GM11168 (cell line): ENCODE results near the gene TRIP6.
"Not testable (repeated sequence)": the region's sequence is repeated elsewhere in the genome, so short reads cannot be mapped to it uniquely, and the experiment has no call there.

Experiments used
- in situ Hi-C: fragments of 300-500 bp; cut with MboI; formaldehyde crosslinking; loops from one replicate; pipeline ENCODE4 v1.12.0; 2022; ENCODE audit warnings: low sequenced_read_pairs; ENCODE audit not compliant: unreplicated experiment

Gene TRIP6

GRCh38 chr7:100836812-100837098 lies 30.4 kb upstream of the TRIP6 start:
- in situ Hi-C loops: no loop called here

- in situ Hi-C loops: no loop called here
These were observed 29.9 kb upstream of the TRIP6 start for GRCh38 chr7:100837099-100837836.

DNA sequence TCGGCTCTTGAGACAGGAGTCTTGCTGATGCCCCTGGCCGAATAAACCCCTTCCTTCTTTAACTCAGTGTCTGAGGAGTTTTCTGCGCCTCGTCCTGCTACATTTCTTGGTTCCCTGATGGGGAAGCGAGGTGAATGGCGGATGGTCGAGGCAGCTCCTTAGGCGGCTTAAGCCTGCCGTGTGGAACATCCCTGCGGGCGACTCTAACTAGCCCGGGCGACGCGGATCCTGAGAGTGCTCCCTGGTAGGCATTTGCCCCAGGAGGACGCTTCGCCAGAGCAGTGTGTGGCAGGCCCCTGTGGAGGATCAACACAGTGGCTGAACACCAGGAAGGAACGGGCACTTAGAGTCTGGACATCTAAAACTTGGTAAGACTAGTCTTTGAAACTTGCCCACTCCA lies 27.8 kb upstream of the TRIP6 start:
- in situ Hi-C loops: no loop called here

DNA sequence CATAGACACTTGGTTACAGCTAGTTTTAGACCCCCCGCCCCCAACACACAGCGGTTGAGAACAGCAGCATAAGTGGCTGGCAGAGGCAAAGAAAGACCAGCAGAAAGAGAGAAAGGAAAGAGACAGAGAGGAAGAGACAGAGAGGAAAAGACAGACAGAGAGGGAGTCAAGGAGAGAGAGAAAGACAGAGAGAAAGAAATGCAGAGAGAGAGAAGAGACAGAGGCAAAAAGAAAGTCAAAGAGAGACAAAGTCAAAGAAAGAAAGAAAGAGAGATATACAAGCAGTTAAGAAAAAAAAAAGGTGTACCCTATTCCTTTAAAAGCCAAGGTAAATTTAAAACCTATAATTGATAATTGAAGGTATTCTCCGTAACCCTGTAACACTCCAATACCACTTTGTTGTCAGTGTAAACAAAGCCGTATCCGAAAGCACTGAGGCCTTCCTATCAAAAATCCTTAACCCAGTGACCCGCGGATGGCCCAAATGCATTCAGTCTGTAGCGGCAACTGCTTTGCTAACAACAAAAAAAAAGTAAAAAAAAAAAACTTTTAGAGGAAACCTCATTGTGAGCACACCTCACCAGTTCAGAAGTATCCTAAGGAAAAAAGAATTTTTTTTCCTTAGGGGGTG lies 26.6 kb upstream of the TRIP6 start:
- in situ Hi-C loops: no loop called here

GRCh38 chr7:100847360-100847759 lies 19.8 kb upstream of the TRIP6 start:
- in situ Hi-C loops: no loop called here

- in situ Hi-C loops: no loop called here
These were observed 14.9 kb upstream of the TRIP6 start, which contains the start of gene SLC12A9 for GRCh38 chr7:100852048-100852872. SLC12A9 (plus strand) TSS chr7:100852713; CDS start chr7:100854198, 1,485 bp downstream.

DNA sequence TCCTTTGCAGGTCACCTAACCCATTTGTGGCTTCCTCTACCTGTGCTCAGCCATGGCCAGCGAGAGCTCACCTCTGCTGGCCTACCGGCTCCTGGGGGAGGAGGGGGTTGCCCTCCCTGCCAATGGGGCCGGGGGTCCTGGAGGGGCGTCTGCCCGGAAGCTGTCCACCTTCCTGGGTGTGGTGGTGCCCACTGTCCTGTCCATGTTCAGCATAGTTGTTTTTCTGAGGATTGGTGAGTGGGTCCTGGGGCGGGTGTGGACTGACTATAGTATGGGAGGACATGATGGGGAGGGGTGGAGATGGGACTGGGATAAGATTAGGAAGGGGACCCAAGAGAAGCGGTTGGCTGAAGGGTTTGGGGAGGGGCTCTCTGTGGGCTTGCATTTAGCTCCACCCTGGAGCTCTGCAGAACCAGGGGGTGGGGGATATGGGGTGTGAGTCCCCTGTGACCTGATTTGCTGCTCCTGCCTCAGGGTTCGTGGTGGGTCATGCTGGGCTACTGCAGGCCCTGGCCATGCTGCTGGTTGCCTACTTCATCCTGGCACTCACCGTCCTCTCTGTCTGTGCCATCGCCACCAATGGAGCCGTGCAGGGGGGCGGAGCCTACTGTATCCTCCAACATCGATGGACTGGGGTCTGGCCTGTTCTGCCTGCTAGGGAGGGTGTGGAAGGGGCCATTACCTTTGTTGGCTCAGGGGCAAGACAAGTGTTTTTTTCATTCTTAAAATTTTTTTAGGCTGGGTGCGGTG lies 12.9 kb upstream of the TRIP6 start:
- in situ Hi-C loops: no loop called here

DNA sequence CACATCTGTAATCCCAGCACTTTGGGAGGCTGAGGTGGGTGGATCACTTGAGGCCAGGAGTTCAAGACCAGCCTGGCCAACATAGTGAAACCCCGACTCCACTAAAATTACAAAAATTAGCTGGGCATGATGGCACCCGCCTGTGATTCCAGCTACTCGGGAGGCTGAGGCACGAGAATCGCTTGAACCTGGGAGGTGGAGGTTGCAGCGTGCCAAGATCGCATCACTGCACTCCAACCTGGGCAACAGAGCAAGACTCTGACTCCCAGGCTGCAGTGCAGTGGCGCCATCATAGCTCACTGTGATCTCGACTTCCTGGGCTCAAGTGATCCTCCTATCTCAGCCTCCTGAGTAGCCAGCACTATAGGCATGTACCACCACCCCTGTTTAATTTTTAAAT lies 12.3 kb upstream of the TRIP6 start:
- in situ Hi-C loops: not testable (repeated sequence)

DNA sequence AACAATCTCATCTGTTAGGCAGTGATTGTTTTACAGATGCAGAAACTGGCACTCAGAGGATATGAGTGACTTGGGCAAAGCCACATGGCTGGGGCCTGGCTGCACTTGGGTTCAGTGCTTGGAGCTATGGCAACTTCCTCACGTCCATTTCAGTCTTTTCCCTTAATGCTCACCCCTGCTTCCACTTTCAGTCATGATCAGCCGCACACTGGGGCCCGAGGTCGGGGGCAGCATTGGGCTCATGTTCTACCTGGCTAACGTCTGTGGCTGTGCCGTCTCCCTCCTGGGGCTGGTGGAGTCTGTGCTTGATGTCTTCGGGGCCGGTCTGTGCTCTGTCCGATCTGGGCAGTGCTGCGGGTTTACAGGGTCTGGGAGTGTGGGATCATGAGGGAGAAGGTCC lies 11.7 kb upstream of the TRIP6 start:
- in situ Hi-C loops: no loop called here

DNA sequence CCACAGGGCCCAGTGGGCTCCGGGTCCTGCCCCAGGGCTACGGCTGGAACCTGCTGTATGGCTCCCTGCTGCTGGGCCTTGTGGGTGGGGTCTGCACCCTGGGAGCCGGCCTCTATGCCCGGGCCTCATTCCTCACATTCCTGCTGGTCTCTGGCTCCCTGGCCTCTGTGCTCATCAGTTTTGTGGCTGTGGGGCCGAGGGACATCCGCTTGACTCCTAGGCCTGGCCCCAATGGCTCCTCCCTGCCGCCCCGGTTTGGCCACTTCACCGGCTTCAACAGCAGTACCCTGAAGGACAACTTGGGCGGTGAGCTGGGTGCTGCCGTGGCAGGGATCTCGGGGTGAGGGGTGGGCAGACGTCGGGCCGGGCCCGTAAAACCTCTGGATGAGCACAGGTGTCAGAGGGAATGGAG lies 10.3 kb upstream of the TRIP6 start:
- in situ Hi-C loops: no loop called here

- in situ Hi-C loops: no loop called here
These were observed 7.3 kb upstream of the TRIP6 start for GRCh38 chr7:100859856-100860255.

DNA sequence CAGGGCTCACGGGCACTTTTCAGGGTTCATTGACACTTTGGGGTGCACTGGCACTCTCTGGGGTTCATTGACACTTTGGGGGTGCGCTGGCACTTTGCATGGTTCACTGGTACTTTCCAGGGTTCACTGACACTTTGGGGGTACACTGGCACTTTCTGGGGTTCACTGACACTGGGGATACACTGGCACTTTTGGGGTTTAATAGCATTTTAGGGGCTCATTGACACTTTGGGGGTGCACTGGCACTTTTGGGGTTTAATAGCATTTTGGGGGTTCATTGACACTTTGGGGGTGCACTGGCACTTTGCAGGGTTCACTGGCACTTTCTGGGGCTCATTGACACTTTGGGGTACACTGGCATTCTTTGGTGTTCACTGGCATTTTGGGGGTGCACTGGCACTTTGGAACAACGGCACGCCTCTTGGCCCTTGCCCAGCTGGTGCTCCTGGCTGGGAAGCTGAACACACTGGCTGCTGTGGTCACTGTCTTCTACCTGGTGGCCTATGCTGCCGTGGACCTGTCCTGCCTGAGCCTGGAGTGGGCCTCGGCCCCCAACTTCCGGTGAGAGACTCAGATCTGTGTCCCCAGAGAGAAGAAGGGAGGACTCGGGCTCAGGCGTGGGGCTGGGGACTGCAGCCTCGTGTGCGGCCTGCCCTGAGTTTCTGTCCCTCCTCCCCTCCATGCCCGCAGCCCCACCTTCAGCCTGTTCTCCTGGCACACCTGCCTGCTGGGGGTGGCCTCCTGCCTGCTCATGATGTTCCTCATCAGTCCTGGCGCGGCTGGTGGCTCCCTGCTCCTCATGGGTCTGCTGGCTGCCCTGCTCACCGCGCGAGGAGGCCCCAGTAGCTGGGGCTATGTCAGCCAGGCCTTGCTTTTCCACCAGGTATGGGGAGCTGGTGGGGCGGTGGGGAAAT lies 6.2 kb upstream of the TRIP6 start:
- in situ Hi-C loops: no loop called here

DNA sequence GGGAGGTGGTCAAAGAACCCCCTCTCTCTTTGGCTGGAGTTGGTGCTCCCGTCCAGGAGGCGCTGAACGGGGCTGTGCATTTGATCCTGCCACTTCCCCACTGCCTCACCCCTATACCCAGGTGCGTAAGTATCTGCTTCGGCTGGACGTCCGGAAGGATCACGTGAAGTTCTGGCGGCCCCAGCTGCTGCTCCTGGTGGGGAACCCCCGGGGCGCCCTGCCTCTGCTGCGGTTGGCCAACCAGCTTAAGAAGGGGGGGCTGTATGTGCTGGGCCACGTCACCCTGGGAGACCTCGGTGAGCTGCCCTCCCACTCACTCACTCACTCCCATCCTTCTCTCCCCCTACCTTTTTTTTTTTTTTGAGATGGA lies 5.6 kb upstream of the TRIP6 start:
- in situ Hi-C loops: no loop called here

DNA sequence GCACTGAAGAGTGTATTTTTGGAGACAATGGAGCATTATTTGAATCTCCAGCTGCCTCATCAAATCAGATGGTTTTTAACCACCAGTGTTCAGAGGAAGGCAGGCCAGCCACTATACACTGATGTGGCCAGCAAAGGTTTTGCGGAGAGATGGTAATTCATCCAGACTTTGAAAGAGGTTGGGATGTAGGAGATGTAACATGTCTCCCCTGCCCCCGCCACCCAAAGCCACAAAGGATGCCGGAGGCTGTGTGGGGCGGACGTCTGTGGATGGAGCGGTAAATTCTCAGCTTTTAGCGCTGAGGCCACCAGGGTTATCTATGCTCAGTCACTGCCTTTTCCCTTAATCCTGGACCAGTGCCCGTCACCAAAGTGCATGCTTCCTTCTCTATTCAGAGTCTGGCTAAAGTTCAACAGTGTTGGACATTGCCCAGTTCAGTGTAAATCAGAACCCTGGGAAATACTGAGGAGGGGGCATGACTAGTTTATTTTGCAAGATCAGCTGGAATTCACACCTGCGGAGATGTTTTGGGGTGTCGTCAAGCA lies 3.7 kb upstream of the TRIP6 start:
- in situ Hi-C loops: no loop called here

GRCh38 chr7:100864263-100864845 lies 2.8 kb upstream of the TRIP6 start:
- in situ Hi-C loops: no loop called here

GRCh38 chr7:100865372-100865911 lies 1.7 kb upstream of the TRIP6 start:
- in situ Hi-C loops: no loop called here

DNA sequence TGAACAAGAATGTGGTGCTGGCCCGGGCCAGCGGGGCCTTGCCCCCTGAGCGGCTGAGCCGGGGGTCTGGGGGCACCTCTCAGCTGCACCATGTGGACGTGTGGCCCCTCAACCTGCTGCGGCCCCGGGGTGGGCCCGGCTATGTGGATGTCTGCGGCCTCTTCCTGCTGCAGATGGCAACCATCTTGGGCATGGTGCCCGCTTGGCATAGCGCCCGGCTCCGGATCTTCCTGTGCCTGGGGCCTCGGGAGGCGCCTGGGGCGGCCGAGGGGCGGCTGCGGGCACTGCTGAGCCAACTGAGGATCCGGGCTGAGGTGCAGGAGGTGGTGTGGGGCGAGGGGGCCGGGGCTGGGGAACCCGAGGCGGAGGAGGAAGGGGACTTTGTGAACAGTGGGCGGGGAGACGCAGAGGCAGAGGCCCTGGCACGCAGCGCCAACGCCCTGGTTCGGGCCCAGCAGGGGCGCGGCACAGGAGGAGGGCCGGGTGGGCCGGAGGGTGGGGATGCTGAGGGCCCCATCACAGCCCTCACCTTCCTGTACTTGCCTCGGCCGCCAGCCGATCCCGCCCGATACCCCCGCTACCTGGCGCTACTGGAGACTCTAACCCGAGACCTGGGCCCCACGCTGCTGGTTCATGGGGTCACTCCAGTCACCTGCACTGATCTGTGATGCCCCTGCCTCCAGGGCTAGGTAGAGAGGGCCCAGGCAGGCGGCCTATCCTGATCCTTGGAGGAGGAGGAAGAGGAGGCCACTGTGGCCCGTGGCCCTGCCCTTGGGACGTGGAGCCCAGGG lies 1.1 kb upstream of the TRIP6 start:
- in situ Hi-C loops: no loop called here

GRCh38 chr7:100866729-100867039 lies 503 bp upstream of the TRIP6 start:
- in situ Hi-C loops: no loop called here
